Activated effector memory CD4-positive, alpha-beta T cell treated with Interleukin-2 at 50 U/mL for 16 hours (primary cell): ENCODE measurements around the gene STEAP1B.

Source experiments
- DNase-seq: peaks from one replicate; pipeline ENCODE4 v3.0.0-alpha.2; 2020

STEAP1B gene

DNA sequence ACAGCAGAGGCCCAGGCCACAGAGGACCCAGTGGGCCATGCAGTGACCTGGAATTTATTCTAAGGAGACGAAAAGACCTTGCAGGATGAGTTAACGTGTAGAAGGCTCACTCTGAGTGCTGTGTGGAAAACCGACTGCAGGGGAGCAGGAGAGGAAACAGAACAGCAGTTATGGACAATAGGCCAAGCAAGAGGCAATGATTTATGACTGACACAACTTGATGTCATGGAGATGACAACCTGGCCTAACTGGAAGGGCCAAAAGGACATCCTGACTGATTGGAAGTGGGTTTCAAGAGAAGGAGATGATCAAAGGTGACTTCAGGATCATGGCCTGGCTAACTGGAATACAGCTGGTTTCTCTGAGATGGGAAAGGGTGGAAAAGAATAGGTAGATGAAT is 72.9 kb downstream of the STEAP1B start:
- no peak for DNase-seq

- DNase-seq: no peak
These were observed 73.4 kb downstream of the STEAP1B start for GRCh38 chr7:22426463-22427094.

DNA sequence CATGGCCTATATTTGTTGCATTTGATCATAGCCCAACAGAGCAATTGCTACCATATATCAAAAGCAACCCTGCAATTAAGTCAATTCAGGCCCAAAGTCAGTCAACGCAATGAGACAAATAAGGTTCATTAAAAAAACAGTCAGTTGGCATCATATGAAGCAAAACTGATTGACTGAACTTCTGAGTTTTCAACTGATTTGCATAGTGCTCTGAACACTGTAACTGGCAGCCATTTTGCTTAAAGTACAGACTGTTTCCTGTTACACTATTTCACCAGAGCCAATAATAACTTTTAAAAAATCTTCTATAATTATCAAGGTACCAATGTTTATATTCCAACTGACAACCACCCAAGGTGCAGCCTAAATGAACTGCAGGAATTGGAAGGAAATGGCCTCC is 74.6 kb downstream of the STEAP1B start:
- DNase-seq: no peak

DNA sequence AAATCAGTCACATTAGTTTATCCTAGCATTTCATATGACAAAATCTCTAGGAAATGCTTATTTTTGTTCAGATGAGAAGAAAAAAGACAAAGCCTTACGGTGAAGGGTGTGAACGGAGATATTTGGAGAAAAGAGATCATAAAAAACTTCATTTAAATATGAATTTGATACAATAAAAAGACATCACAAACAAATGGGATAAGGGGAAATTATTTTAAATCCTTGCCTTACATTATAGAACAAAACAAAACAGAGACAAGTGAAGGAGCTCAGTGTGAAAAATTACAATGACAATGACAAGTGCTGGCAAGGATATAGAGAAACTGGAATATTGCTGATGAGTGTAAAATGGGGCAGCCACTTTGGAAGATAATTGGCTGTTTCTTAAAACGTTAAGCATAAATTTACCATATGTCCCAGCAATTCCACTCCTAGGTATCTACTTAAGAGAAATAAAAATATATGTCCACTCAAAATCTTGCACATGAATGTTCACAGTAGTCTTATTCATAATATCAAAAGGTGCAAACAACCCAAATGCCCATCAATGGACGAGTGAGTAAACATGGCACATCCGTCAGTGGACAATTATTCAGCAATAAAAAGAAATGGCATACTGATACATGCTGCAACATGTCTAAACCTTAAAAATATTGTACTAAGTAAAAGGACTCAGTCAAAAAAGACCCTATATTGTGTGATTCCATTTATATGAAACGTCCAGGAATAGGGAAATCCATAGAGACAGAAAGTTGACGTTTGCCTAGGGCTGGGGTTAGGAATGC is 77.0 kb downstream of the STEAP1B start:
- no peak for DNase-seq

- DNase-seq: no peak
These were observed 78.9 kb downstream of the STEAP1B start for GRCh38 chr7:22420973-22421635.

DNA sequence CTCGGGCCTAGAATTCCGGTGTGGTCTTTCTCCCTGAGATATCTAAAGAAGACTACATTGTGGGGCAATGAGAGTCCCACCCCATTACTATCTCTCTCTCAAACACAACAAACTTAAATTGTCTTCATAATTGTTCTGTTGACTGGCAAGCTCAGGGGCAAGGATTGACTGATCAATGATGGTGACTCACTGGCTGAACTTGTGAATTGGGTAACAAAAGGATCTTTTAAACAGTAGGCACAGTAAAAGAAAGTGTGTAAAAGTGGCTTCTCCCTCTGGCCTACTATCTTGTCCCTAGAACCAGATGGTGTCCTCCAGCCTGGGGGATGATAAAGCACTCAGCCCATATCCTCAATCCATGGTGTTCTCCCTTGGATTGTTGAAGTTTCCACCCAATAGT is 80.0 kb downstream of the STEAP1B start:
- DNase-seq: no peak

DNA sequence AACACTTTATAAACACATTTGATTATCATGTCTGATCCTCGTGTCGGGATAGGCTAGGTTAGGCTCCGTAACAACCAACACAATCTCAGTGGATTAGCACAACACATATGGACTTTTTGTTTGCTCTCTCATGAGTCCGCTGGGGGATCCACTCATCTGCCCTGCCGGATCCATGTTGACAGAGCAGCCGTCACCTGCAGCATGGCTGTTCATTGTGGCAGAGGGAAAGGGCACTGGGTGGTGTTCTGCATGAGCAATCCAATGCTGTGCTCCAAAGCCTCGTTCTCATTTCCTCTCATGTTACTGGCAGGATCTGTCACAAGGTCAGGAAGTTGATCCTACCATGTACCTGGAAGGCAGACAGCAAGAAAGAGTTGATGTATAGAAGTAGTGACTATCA is 80.5 kb downstream of the STEAP1B start:
- no peak for DNase-seq

DNA sequence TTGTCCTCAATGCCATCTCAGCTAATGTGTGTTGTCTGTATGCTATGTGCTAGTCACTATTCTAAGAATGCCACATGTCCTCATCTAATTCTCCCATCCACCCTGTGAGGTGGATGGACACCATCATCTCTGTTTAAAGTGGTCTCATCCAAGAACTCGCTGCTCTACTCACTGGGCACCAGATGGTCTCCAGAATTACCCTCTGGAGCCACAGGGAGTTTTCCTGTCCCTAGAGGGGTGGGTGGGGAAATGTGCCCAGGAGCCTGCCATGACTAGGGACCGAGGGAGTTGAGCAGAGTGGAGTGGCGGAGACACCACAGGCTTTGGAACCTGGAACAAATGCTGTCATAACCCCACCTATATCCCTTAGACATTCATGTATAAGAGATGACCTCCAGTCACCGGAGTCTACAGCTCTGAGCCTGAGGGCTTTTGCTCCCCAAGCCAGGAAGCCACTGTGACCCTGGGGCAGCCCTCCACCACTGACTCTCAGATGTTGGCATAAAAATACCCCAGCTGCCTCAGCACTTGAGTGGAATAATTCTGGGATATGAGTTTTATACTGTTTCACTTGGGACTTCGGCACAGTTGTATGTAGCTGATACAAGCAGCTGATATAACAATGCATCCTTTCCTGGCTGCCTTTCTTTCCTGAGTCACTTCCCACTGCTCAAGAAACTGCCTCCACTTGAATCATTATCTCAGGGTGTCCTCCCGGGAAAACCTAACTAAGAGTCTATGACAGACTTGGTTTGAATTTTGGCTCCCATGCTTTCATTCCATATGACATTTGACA is 81.5 kb downstream of the STEAP1B start:
- DNase-seq: no peak

- DNase-seq: no peak
These were observed 82.1 kb downstream of the STEAP1B start for GRCh38 chr7:22417841-22418240.

DNA sequence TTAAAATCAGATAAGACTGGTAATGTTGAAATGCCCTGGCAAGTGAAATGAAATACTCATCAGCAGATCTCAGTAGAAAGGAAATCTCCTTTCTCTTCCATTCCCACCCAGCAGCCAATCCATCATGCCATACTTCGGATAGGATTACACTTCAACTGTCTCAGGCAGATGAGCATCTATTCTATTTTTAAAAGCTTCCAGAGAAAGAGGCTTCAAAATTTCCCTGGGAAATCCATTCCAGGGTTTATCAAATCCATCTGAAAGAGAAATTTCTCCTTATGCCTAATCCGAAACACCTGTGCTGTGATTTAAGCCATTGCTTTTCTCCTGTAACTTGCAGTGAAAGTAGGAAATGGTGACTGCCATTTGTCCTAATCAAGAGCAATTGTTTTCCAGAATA is 82.6 kb downstream of the STEAP1B start:
- no peak for DNase-seq

- DNase-seq: no peak
These were observed 85.6 kb downstream of the STEAP1B start for GRCh38 chr7:22414424-22414823.

- DNase-seq: no peak
These were observed 86.8 kb downstream of the STEAP1B start for GRCh38 chr7:22413211-22413610.

GRCh38 chr7:22411977-22412693 is 87.9 kb downstream of the STEAP1B start:
- no peak for DNase-seq

DNA sequence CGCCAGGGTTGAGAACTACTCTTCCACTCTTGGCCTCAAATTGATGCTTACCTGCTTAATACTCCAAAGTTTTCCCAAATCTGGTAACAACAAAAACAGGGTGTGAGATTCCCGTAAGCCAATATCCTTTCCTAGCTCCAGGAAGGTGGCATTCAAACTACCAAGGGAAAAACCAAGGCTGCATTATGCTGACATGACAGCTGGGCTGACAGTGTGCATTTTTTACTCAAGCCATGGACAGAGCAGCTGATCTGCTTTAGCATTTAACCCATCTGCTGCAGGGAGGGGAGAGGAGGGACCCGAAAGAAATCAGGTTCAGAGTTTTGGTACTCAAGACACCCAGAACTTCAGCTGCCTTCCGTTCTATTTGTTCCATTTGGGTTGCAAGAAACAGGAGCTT is 93.3 kb downstream of the STEAP1B start:
- no peak for DNase-seq

DNA sequence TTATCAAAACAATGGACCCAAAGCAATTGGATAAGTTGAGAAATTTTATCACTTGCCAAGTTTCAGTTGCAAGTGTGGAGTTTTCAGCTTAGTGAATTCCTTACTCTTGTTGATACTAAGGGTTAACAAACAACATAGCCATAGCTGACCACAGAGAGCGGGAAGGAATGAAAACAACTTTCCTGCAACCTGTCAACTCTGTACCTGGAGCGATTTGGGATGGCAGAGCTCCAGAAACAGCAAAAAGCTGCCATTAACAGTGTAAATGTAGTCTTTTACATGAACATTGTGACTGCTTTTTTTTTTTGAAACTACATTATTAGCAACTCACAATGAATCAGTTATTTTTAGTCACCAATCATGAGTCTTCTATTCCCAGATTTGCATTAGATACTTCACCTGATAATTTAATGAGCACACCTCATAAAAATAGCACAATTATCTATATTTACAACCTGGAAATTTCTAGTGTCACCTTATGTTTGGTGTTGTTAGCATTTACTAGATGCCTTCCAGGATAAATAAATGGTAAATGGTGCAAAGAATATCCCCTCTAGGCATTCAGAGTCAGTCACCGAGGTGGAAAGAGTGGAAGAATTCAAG is 95.5 kb downstream of the STEAP1B start:
- no peak for DNase-seq

GRCh38 chr7:22403344-22403743 is 96.6 kb downstream of the STEAP1B start:
- DNase-seq: no peak

- DNase-seq: no peak
These were observed 97.7 kb downstream of the STEAP1B start for GRCh38 chr7:22402250-22402649.

- DNase-seq: no peak
These were observed 98.9 kb downstream of the STEAP1B start for GRCh38 chr7:22400936-22401553.

DNA sequence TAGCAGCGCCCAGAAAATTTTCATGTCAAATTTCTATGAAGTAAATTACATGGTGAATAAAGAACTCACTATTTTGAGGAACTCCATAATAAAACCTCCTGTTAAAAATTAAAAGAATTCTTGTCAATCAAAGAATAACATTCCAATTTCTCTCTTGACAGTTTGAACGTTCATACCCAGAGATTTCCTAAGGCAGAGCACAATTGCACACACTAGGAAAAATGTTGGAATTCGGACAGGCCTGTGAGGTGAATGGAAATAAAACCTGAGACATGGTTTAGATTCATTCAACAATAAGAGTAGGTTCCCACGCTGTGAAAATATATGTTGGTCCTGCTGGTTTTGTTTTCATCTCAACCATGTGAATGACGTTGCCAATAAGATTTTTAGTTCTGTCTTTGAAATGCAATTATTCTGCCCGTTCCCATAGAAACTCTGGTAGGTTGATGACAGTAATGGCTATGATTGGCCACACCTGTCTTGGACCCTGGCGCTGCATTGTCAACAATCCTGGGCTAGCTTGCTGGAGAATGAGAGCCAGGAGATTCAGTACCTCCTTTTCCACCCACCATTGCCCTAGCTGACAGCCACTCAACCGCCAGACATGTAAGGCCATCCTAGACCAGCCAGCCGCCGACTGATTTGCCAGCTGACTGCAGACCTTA is 99.7 kb downstream of the STEAP1B start:
- DNase-seq: no peak

GRCh38 chr7:22399546-22399945 is 100.4 kb downstream of the STEAP1B start:
- DNase-seq: no peak

DNA sequence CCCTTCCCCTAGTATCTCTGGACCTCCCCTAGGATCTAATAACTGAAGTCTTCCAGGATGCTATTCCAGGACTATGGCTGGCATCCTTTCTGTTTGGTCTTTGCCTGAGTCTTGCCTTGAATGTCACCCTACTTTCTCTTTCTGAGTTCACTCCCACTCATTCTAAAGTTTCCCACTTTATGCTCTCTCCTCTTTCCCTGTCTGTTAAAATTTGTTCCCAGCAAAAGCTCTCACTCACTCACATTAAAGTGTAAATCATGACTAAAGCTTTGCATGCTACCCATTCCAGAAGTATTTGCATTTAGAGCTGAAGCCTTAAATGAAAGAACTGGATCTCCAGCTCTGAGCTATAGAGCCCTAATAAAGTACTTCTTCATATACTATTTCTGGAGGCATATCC is 100.9 kb downstream of the STEAP1B start:
- no peak for DNase-seq
